HepG2 (cell line): Measurements from ENCODE around the gene MYD88. TPM values are rescaled to one million over a fixed set of nuclear protein-coding genes. Genes with fewer than 3 reads are reported as not detected.
A peak's percentile ranks its signal among the peaks of the same experiment; 100 is the strongest.

ENCODE experiments used
- ELF4 ChIP-seq: sonication (generic); formaldehyde crosslinking; IDR thresholded peaks from 2 replicates; pipeline ENCODE4 v1.5.0; 2020; ENCODE audit warnings: missing genetic modification reagents, mild to moderate bottlenecking, moderate library complexity, borderline replicate concordance
- GLMP ChIP-seq: sonication (generic); formaldehyde crosslinking; IDR thresholded peaks from 2 replicates; pipeline ENCODE4 v1.9.0; 2021; ENCODE audit warnings: missing genetic modification reagents, mild to moderate bottlenecking, borderline replicate concordance
- REST ChIP-seq, 2 experiments: IDR thresholded peaks; 2 replicates each; pipeline ENCODE4 v1.6.1; 2011 to 2012; ENCODE audit warnings: low read length in 2 of 2, borderline replicate concordance in 1 of 2, low read depth in 1 of 2, mild to moderate bottlenecking in 1 of 2, moderate library complexity in 1 of 2
- SETDB1 ChIP-seq: sonication (generic); formaldehyde crosslinking; IDR thresholded peaks from 2 replicates; pipeline ENCODE4 v1.5.1; 2020; ENCODE audit warnings: missing genetic modification reagents, mild to moderate bottlenecking, borderline replicate concordance
- TEAD2 ChIP-seq: sonication (generic); formaldehyde crosslinking; IDR thresholded peaks from 2 replicates; pipeline ENCODE4 v1.9.0; 2021; ENCODE audit warnings: missing genetic modification reagents
- TGIF2 ChIP-seq: IDR thresholded peaks from 2 replicates; pipeline ENCODE4 v1.6.1; 2016; ENCODE audit warnings: control low read depth, missing compliant biosample characterization
- ZHX2 ChIP-seq, 2 experiments: sonication (generic) in 1 of 2; formaldehyde crosslinking in 1 of 2; IDR thresholded peaks; 2 replicates each; pipeline versions ENCODE4 v1.6.1 to v1.9.0; 2014 to 2022; ENCODE audit warnings: antibody characterized with exemption in 1 of 2, borderline replicate concordance in 1 of 2, inconsistent platforms in 1 of 2, low read depth in 1 of 2, missing genetic modification reagents in 1 of 2
- ZNF142 ChIP-seq: sonication (generic); formaldehyde crosslinking; IDR thresholded peaks from 2 replicates; pipeline ENCODE4 v1.4.0; 2020; ENCODE audit warnings: missing genetic modification reagents
- ZNF292 ChIP-seq: sonication (generic); formaldehyde crosslinking; IDR thresholded peaks from 2 replicates; pipeline ENCODE4 v1.8.1; 2022; ENCODE audit warnings: mild to moderate bottlenecking, low read depth, missing genetic modification reagents, borderline replicate concordance
- polyA plus RNA-seq, 8 experiments: library from polyadenylated mRNA; depleted of rRNA in 3 of 8; stranded (reverse) in 7 of 8; unstranded in 1 of 8; fragments of >200 nt; fragmentation: Illumina TruSeq in 4 of 8; extraction: Trizol in 4 of 8; gene quantifications; 2 replicates each; pipeline versions ENCODE4 v1.2.1 to v1.2.3, GENCODE V29; 2011 to 2016; ENCODE audit warnings: low read depth in 4 of 8, missing spikeins in 1 of 8, mixed read lengths in 1 of 8; ENCODE audit not compliant: insufficient read depth in 1 of 8
- total RNA-seq, 5 experiments: library from RNA; depleted of rRNA; stranded (reverse); fragments of >200 nt; fragmentation: Illumina TruSeq; extraction: Trizol; gene quantifications; 2 replicates each; pipeline ENCODE4 v1.2.3, GENCODE V29; 2016; ENCODE audit warnings: low read depth in 1 of 5

Gene MYD88
- total and polyA plus RNA-seq, 2 of the 13 experiments (the other 11 are each of a cell fraction or from before 2014, with no cell fraction given): 7.6 to 32.7 TPM

- TF ChIP-seq ZHX2 (IDR thresholded peaks at IDR 0.05; ENCODE audit: low read depth): no peak
- no peak; the same call in 1 of the 2 replicates for TF ChIP-seq ZHX2 (CRISPR knock-in tag; IDR thresholded peaks at IDR 0.05; ENCODE audit: borderline replicate concordance)
- no peak for TF ChIP-seq SETDB1 (CRISPR knock-in tag)
- TF ChIP-seq ZNF142 (CRISPR knock-in tag): no peak
- TF ChIP-seq ELF4 (CRISPR knock-in tag): no peak
- TF ChIP-seq TEAD2: no peak
- TF ChIP-seq REST (IDR thresholded peaks at IDR 0.05; ENCODE audit: borderline replicate concordance in 1 of 2, low read depth in 1 of 2, low read length in 2 of 2): peak in 1 of 2 experiments; percentile 60; a peak in 1 of 4 replicates
- peak; percentile 81; the same call in 1 of the 2 replicates for TF ChIP-seq ZNF292
- TF ChIP-seq TGIF2: peak; percentile 83
- TF ChIP-seq GLMP (CRISPR knock-in tag): no peak
Measured at GRCh38 chr3:38133557-38134405, 4.7 kb upstream of the MYD88 start (continued).
